SU-DHL-6 (cell line): ENCODE measurements around the gene CDH7.

Experiments used
- CTCF ChIP-seq: fragments of 200-600 bp; sonication (generic); IDR thresholded peaks from one replicate; pipeline ENCODE4 v1.5.1; 2017; ENCODE audit warnings: antibody characterized with exemption, mild to moderate bottlenecking, low read length, moderate library complexity; ENCODE audit not compliant: insufficient read depth, poor library complexity, severe bottlenecking
- EZH2phosphoT487 ChIP-seq: fragments of 200-600 bp; sonication (generic), shearing (Covaris generic); conservative IDR thresholded peaks from 2 replicates; pipeline ENCODE4 v1.6.1; 2018; ENCODE audit warnings: mild to moderate bottlenecking, antibody characterized with exemption, low read length, moderate library complexity, mixed read lengths

- TF ChIP-seq CTCF = no peak
- TF ChIP-seq EZH2phosphoT487 = no peak
These were observed 76.6 kb downstream of the CDH7 start for GRCh38 chr18:65827444-65827843.
